OCI-LY3 (cell line): ENCODE results near the gene ZNF391.

ENCODE experiments used
- EZH2phosphoT487 ChIP-seq: fragments of 200-600 bp; shearing (Covaris generic); IDR thresholded peaks from 2 replicates; pipeline ENCODE4 v1.6.1; 2018; ENCODE audit warnings: antibody characterized with exemption, mixed run types, low read depth
- TF ChIP-seq, protein P1 (sequence below): fragments of 200-600, 300-600 bp; sonication (generic); IDR thresholded peaks from 2 replicates; pipeline ENCODE4 v1.5.1; 2014; ENCODE audit warnings: antibody characterized with exemption, low read length, low read depth

DNA sequence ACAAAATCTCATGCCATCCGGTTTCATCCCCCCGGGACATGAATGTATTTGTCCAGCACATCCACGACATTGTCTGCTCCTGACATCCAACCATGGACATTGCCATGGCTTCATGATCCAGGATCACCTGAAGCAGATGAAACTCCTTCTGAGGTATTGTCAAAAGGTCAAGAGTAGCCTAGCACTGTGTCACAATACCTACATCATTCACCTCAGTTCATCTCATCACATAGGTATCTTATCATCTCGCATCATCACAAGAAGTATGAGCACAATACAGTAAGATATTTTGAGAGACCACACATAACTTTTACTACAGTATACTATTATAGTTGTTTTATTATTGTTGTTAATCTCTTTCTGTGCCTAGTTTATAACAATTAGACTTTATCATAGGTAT lies 50.8 kb downstream of the ZNF391 start:
- TF ChIP-seq, protein P1, sequence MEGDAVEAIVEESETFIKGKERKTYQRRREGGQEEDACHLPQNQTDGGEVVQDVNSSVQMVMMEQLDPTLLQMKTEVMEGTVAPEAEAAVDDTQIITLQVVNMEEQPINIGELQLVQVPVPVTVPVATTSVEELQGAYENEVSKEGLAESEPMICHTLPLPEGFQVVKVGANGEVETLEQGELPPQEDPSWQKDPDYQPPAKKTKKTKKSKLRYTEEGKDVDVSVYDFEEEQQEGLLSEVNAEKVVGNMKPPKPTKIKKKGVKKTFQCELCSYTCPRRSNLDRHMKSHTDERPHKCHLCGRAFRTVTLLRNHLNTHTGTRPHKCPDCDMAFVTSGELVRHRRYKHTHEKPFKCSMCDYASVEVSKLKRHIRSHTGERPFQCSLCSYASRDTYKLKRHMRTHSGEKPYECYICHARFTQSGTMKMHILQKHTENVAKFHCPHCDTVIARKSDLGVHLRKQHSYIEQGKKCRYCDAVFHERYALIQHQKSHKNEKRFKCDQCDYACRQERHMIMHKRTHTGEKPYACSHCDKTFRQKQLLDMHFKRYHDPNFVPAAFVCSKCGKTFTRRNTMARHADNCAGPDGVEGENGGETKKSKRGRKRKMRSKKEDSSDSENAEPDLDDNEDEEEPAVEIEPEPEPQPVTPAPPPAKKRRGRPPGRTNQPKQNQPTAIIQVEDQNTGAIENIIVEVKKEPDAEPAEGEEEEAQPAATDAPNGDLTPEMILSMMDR = no peak
- TF ChIP-seq EZH2phosphoT487 = no peak
